Measurements from ENCODE around the gene MATR3.
A peak's percentile ranks its signal among the peaks of the same experiment; 100 is the strongest.
"Not testable (repeated sequence)": the region's sequence is repeated elsewhere in the genome, so short reads cannot be mapped to it uniquely, and the experiment has no call there.

Gene MATR3, protein sequence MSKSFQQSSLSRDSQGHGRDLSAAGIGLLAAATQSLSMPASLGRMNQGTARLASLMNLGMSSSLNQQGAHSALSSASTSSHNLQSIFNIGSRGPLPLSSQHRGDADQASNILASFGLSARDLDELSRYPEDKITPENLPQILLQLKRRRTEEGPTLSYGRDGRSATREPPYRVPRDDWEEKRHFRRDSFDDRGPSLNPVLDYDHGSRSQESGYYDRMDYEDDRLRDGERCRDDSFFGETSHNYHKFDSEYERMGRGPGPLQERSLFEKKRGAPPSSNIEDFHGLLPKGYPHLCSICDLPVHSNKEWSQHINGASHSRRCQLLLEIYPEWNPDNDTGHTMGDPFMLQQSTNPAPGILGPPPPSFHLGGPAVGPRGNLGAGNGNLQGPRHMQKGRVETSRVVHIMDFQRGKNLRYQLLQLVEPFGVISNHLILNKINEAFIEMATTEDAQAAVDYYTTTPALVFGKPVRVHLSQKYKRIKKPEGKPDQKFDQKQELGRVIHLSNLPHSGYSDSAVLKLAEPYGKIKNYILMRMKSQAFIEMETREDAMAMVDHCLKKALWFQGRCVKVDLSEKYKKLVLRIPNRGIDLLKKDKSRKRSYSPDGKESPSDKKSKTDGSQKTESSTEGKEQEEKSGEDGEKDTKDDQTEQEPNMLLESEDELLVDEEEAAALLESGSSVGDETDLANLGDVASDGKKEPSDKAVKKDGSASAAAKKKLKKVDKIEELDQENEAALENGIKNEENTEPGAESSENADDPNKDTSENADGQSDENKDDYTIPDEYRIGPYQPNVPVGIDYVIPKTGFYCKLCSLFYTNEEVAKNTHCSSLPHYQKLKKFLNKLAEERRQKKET

DNA sequence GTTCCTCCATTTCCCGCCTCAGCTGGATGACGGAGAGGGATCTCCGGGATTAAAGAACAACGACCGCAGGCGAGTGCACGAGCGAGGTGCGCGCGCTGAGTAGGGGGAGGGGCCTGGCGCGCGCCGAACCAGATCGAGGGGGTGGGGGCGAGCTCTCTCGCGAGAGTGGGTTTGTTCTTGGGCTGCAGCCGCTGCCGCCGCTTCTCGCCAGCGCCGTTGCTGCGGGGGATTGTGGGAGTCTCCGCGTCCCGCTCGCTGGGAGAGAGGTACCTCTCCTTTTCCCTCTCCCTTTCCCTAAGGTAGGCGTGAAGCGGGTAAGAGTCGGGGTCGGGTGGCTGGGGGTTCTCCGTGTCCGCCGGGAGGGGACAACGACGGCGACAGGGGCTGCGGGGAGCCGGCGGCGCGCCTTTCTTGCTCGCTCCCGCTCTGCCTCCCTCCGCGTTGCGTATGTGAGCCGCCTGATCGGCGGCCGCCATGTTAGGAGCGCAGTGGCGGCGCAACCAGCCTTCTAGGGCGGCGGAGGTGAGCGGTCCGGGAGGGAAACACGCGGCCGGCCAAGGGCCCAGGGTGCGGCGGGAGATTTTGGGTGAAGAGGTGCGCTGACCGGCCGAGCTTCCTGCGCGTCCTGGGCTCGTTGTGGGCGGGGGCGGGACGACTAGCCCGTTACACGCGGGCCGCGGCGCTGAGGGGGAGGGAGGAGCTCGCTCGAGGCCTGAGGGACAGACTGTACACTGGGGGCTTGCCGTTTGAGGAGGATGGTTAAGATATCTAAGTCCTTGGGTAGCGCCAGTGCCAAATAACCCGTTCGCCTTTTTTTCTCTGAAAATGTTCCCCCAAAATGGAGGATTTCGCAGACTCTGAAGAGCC is at the start of gene MATR3:
MATR3 (plus strand) TSS at position 234 of the 867 bp plus-strand sequence. CDS start 13,676 bp downstream, outside the sequence.
- peak; percentile 92 for DNase-seq

DNA sequence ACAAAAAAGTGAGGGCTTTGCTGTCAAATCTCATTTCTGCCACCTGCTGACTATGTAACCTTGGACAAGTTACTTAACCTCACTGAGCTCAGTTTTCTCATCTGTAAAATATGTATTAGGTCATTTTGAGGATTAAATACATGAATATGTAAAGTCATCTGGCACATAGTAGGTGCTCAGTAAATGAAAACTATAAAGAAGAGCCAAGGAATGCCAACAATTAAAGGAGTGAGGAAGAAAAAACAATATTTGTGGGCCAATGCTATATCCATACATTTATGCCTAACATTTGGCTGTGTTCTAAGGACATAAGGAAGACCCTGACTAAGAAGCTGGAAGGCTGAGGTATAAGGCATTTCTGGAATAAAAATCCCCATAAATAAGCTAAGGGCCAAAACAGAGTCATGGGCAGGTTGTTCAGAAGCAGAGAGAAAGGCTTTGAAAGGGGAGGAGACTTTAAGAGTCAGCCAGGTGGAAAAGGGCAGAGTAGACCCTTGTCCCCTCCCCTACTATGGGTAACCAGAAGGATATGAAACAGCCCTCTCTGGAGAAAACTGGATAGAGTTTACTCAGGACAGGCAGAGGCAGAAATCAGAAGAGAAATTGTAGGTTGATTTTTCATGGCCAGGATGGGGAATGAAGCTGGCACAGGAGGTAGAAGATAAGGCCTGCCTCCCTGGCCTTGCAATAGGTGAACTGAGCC is 47.8 kb upstream of the MATR3 start:
- no peak for DNase-seq

DNA sequence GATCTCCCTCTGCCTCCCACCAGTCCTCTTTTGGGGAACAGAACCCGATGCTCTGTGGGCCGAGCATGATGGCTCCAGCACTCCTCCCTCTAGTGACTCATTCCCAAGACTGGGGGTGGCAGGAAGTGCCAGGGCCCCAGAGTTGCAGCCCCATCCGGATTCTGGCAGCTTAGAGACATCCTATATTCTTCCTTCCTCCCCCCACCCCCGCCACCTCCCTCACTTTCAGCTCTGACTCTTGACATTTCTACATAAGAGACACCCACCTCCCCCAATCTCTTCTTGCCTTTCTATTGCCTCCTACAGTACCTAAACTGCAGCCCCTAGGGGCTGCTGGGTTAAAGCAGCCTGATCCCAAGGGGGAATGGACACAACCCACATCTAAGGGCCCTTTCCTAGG is 47.1 kb upstream of the MATR3 start:
- peak; percentile 39 for DNase-seq

DNA sequence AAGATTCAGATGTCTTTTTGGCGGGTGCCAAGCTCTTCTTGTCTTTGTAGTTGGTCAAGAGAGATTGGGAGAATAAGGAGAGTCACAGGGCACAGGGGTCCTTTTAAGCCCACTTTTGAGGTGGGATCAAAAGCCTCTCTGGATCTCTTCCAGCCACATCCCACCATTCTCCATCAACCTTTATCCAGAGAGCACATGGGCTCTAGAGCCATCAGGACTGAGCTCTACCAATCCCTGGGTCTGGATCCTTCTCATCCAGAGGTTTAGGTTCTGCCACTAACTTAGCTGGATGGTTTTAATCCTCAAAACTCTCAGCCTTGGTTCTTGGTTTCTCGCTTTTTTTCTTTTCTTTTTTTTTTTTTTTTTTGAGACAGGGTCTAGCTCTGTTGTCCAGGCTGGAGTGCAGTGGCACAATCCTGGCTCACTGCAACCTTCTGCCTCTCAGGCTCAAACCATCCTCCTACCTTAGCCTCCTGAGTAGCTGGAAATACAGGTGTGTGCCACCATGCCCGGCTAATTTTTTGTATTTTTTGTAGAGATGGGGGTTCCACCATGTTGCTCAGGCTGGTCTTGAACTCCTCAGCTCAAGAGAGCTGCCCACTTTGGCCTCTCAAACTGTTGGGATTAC is 44.6 kb upstream of the MATR3 start:
- DNase-seq, result no peak

DNA sequence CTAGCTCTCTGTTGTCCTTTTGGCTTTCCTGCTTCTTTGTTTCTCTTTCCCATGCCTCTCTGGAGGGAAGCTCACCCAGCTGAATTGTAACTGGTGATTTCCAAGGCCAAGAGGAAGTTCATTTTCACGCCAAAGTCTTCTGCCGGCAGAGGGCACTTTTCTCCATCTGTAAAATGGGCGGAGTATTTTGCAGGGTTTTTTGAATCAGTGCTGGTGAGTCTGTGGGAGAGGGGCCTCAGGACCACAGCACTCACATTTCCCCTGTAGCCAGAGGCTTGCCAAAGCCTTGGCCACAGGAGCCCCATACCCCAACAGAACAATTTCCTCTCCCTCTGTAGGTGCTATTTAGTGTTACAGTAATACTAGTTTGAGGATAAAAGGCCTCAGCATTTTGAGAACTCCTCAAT is 42.3 kb upstream of the MATR3 start:
- peak; percentile 15 for DNase-seq

DNA sequence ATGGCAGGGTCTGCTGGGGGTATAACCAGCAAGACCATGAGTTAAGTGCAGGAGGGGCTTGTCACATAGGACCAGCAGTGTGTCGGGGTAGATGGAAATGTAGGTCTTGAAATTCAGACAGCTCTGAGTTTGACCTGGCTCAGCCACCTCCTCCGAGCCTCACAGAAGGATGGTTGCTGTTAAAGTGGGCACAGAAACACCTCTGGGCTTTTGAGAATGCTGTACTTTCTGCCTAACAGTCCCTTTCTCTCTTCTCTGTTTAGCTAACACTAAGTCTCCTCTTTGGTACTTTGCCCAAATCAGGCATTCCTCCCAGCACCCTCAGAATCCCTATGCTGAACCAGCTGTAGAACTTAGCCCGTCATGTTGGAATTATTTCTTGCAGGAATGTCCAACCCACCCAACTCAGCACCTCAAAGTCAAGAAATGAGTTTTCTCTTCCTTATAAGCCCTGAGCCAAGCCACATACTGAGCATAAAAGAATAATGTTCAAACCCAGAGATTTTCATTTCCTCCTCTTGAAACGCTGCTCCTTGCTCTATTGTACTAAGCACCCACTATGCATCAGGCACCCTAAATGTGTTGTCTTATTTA is 41.7 kb upstream of the MATR3 start:
- no peak for DNase-seq

DNA sequence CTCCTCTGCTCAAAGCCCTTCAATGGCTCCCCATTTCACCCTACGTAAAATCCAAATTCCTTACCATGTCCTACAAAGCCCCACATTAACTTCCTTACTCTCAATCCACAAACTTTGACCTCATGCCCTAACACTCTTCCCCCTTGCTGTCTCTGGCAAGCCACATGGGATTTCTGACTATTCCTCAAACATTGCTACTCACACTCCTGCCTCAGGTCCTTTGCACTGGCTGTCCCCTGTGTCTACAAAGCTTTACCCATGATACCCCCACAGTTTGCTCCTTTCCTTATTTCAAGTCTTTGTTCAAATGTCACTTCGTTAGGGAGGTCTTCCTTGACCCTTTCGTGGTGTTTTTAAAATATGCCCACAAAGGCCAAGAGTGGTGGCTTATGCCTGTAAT is 40.4 kb upstream of the MATR3 start:
- no peak for DNase-seq

DNA sequence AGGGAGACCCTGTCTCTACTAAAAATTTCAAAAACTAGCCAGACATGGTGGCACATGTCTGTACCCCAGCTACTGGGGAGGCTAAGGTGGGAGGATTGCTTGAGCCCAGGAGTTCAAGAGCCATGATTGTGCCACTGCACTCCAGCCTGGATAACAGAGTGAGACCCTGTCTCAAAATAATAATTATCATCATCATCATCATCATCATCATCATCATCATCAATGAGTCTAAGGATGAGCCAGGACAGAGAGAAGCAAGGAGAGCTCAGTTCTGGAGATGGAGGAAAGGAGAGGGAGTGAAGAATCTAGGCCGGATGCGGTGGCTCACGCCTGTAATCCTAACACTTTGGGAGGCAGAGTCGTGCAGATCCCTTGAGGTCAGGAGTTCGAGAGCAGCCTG is 36.7 kb upstream of the MATR3 start:
- DNase-seq, result no peak

DNA sequence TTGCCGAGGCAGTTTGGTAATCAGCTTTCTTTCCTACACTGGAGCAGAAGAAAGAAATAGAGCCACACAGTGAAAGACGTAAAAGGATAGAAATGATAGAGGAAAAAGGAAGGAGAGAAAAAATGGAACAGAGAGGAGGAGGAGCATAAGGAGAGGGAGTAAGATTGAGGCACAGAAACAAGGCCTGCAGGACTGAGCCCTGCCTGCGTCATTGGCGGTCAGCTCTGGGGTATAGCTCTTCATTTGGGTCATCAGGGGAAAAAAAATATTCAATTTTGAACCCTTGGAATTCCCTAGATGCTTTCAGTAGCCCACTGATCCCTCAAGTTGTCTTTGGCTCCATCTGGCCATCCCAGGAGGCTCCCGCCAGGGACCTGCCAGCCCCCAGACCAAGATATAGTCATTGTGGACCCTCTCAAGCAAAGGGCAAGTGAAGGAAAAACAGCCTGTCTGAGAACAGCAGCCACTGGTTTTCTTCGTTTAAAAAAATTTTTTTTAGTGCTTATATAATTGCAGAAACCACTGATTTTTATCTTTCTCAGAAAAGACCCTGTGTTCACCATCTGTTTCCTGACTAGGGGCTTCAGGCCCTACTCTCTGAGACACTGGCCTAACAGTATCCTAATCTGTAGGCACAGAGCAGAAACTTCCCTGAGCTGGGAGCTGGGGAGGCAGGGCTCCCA is 31.3 kb upstream of the MATR3 start:
- DNase-seq, result no peak

DNA sequence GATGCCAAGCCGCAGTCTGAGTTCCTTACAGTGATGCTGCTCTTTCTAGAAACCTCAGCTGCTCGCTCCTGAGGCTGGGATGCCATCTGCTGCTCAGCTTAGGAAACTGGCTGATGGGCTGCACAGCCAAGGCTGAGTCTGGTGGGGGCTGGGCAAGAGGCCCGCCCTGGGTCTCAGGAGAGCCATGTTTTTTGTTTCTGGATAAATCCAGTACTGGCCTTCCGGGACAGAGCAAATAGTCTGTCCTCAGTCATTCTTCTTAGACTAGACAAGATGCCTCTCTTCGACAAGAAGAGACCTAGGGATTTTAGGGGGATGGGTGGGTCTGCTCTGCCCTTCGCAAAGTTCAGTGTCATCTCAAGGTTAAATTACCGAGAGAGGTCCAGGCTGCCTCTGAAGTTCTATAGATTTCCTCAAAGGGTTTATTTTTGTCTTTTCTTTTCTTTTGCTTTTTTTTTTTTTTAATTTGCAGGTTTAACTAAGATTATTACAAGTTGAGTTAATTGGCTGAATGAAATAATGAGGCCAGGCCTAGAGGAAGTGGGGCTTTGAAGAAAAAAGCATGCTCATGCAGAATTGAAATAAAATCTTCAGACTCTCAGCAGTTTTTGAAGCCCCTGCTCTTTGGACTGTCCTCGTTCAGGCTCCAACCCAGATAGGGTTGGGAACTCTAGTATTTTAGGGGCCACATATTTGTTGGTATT is 30.6 kb upstream of the MATR3 start:
- DNase-seq, result peak; percentile 71

DNA sequence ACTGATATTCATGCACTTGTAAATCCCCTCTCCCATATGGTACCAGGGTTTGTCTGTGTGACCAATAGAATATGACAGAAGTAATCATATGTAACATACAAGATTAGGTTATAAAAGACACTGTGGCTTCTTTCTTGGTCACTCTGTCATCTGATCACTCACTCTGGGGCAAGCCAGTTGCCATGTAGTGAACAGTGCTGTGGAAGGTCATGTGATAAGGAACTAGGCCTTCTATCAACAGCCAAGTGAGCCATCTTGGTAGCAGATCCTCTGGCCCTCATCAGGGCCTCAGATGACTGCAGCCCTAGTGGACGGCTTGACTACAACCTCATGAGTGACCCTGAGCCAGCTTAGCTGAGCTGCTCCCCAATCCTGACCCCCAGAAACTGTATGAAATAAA is 30.0 kb upstream of the MATR3 start:
- DNase-seq, result no peak

DNA sequence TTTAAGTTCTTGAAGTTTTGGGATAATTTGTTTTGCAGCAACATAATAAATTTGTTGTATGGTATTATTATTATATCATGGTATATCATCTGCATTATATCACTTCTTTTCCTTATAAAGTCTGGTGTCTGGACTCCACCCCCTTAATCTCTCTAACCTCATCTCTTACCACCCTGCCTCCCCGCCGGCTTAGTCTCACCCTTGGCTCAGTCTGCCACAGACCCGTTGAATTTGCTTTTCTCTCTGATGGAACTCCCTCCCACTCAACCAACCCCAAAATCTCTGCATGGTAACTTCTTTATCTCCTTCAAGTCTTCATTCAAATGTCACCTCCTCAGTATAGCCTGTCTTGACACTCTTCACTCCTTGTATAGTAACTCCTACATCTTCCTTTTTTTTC is 29.6 kb upstream of the MATR3 start:
- DNase-seq, result no peak

DNA sequence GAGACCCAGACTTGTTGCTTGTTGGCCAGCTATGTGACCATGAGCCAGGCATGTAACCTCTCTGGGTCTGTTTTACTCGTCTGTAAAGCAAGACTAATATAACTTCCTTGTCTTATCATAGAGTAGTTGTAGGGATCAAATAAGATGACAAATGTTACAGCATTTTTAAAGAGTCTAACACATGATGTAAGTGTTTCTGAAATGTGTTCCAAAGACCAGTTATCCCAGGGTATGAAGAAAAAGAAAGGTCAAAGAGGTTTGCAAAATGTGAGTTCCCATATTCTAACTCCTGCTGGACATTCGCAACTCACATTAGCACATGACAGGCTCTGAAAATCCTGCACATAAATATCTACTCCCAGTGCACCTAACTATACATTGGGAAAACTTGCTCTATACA is 28.5 kb upstream of the MATR3 start:
- DNase-seq, result no peak

DNA sequence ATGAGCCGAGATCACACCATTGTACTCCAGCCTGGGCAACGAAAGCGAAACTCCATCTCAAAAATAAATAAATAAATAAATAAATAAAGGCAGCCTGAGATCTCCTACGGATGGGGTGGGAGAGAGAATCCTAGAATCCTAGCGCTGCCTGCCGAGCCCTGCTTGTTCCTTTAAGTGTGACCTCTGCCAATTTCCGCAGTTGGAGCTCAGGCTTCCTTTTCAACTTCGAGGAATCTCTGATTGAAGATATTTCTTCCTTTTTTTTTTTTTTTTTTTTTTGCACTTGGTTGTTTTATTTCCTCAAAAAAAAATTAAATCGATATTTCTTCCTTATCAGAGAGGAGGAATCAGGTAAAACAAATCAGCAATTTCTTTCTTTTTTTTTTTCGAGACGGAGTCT is 27.3 kb upstream of the MATR3 start:
- DNase-seq, result no peak

DNA sequence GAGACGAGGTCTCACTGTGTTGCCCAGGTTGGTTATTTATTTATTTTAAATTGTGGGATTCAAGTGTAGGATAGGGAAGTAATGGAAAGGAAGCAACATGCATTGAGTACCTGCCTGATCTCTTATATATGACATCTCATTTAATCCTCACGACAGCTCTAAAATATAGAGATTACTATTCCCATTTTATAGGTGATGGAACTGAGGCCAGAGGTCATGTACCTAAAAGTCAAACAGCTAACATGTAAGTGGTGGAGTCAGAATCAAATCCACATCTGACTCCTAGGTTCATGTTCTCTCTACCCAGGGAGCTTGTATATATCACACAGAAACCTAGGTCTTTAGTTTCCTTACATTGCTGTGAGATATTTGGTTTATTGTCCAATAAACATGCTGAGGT is 26.1 kb upstream of the MATR3 start:
- no peak for DNase-seq

DNA sequence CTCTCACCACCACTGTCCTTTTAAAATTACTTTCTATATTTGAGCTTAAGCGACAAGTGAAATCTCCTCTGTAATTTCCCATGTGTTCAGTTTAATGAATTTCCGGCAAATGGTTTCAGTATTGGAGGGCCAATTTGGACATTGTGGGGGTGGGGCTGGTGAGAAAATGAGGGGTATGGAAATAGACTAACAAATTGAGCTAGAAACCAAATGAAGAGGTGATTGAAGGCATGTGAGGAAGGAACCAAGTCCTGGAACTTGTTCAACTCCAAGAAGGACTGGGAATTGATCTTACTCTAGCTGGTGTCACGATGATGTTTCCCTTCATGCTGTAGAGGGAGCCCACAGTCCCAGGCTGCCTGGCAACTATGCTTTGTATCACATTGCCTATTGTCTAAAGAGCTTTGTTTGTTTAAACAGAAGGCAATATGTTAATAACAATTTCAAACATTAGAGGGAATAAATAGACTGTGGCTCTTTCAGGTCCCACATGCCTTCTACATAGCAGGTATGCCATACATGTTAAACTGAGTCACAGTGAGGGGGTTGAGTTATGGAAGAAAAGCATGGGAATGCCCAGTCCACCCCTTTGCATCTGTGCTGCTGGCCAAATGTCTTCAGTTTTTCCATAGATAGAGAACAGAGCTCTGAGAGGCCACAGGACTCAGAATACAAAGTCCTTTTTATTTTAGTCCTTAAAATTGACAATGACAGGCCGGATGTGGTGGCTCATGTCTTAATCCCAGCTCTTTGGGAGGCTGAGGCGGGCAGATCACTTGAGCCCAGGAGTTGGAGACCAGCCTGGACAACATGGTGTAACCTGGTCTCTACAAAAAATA is 25.0 kb upstream of the MATR3 start:
- no peak for DNase-seq

DNA sequence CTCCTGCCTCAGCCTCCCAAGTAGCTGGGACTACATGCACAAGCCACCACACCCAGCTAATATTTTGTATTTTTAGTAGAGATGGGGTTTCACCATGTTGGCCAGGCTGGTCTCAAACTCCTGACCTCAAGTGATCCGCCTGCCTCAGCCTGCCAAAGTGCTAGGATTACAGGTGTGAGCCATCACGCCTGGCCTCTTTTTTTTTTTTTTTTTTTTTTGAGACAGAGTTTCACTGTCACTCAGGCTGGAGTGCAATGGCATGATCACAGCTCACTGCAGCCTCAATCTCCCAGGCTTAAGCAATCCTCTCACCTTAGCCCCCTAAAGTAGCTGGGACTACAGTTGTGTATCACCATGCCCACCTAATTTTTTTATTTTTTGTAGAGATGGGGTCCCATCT is 22.8 kb upstream of the MATR3 start:
- not testable (repeated sequence) for DNase-seq

DNA sequence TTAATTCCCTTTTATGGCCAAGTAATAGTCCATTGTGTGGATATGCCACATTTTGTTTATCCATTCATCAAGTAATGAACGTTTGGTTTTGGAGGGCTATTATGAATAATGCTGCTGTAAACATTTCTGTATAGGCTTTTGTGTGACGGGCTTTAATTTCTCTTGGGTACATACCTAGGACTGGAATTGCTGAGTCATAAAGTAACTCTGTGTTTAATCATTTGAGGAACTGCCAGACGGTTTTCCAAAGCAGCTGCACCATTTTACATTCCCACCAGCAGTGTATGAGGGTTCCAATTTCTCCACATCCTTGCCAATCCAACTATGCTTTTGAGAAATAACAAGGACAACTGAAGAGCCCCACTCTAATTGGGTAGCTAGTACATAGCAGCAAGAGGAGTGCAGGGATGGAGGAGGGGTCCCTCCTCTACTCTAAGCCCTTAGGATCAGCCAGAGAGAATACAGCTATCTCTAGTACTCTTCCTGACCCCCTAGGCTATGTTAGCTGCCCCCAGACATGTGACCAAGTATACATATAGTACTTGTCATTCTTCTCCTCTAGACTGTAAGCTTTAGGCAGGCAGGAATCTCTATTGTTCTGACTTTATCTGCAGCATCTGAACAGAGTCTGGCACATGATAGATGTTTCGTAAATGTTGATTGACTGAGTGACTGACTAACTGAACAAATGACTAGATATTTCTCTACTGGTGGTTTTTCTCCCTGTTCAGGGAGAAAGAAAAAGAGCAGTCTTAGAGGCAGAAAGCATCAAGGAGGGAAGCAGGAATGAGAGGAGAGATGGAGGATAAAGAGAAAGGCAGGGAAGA is 22.1 kb upstream of the MATR3 start:
- DNase-seq, result no peak

Measured in CD4-positive, alpha-beta T cell treated with Interferon gamma for 1 hour (primary cell).